Endothelial cell of umbilical vein (primary cell): ENCODE data around the gene VSTM4. TPM values are rescaled to one million over a fixed set of nuclear protein-coding genes. Genes with fewer than 3 reads are reported as not detected.

Experiments used
- BruUV-seq: library from RNA; stranded (reverse); fragments of 400-500 nt; replicated peaks from 2 replicates; lab custom pipeline; 2021; lab: Mats Ljungman, UMichigan
- CTCF ChIA-PET: fragments of 300-600, 350-600 bp; sonication (Branson Sonifier 250); formaldehyde crosslinking; loops from one replicate; lab custom pipeline; 2021; ENCODE audit warnings: antibody characterized with exemption, inconsistent platforms; lab: Charles Lee
- POLR2A ChIA-PET: fragments of 300-600, 350-600 bp; sonication (Branson Sonifier 250); formaldehyde crosslinking; loops from one replicate; lab custom pipeline; 2021; ENCODE audit warnings: antibody characterized with exemption, inconsistent platforms; lab: Charles Lee
- DNase-seq: peaks from one replicate; pipeline ENCODE4 v3.0.0-alpha.2; 2011; ENCODE audit warnings: low read depth, low spot score
- FAIRE-seq: peaks from 2 replicates; lab custom pipeline; 2011; peaks lifted over from hg19 to GRCh38; lab: Jason Lieb, UNC
- H2AFZ ChIP-seq: 2 replicates; pipeline ENCODE4 v1.6.0; 2012; ENCODE audit warnings: low read depth, low read length, control low read depth, inconsistent platforms
- H3K27ac ChIP-seq: 2 replicates; pipeline ENCODE4 v1.5.1; 2011; ENCODE audit warnings: low read depth, mild to moderate bottlenecking, control low read depth, low read length, moderate library complexity; ENCODE audit not compliant: insufficient read depth
- H3K27me3 ChIP-seq, 2 experiments: 2 replicates each; pipeline versions ENCODE4 v1.6.0 to v1.6.1; 2011; ENCODE audit warnings: low read length in 2 of 2, mixed read lengths in 1 of 2; ENCODE audit not compliant: control insufficient read depth in 2 of 2, insufficient read depth in 2 of 2
- H3K36me3 ChIP-seq, 2 experiments: 2 replicates in 1 of 2; 3 replicates in 1 of 2; pipeline ENCODE4 v1.5.1; 2011; ENCODE audit warnings: low read length in 2 of 2, mild to moderate bottlenecking in 1 of 2, moderate library complexity in 1 of 2; ENCODE audit not compliant: control insufficient read depth in 2 of 2, insufficient read depth in 2 of 2; ENCODE audit errors: extremely low read depth in 1 of 2
- H3K4me1 ChIP-seq: 3 replicates; pipeline ENCODE4 v1.5.1; 2011; ENCODE audit warnings: mild to moderate bottlenecking, low read length; ENCODE audit not compliant: control insufficient read depth, insufficient read depth; ENCODE audit errors: extremely low read depth
- H3K4me2 ChIP-seq: 2 replicates; pipeline ENCODE4 v1.6.1; 2011; ENCODE audit warnings: low read length, control low read depth, mixed read lengths; ENCODE audit not compliant: insufficient read depth
- H3K4me3 ChIP-seq, 3 experiments: fragments of 200-600 bp in 1 of 3; sonication (generic), shearing (Covaris generic) in 1 of 3; replicated peaks in 1 of 3; 2 replicates each; pipeline ENCODE4 v1.5.1; 2011 to 2016; ENCODE audit warnings: control low read depth in 3 of 3, low read length in 3 of 3, mild to moderate bottlenecking in 2 of 3, inconsistent platforms in 1 of 3, low read depth in 1 of 3, moderate library complexity in 1 of 3; ENCODE audit not compliant: insufficient read depth in 1 of 3
- H3K79me2 ChIP-seq: 2 replicates; pipeline ENCODE4 v1.6.0; 2012; ENCODE audit warnings: low read length, inconsistent platforms; ENCODE audit not compliant: control insufficient read depth, insufficient read depth
- H3K9ac ChIP-seq: replicated peaks from 2 replicates; pipeline ENCODE3; 2011; ENCODE audit warnings: low read length, control low read depth; ENCODE audit not compliant: insufficient read depth; ENCODE audit errors: extremely low read depth
- H3K9me1 ChIP-seq: replicated peaks from 3 replicates; pipeline ENCODE4 v1.6.0; 2011; ENCODE audit warnings: mild to moderate bottlenecking, low read length; ENCODE audit not compliant: control insufficient read depth, insufficient read depth; ENCODE audit errors: extremely low read depth
- H3K9me3 ChIP-seq: replicated peaks from 2 replicates; pipeline ENCODE4 v1.5.1; 2012; ENCODE audit warnings: low read length, inconsistent platforms; ENCODE audit not compliant: control insufficient read depth, insufficient read depth
- H4K20me1 ChIP-seq: replicated peaks from 2 replicates; pipeline ENCODE3; 2011; ENCODE audit warnings: mild to moderate bottlenecking, low read length; ENCODE audit not compliant: control insufficient read depth, insufficient read depth; ENCODE audit errors: extremely low read depth
- JUN ChIP-seq: IDR thresholded peaks from 2 replicates; pipeline ENCODE4 v1.6.1; 2011; ENCODE audit warnings: borderline replicate concordance, low read depth; ENCODE audit not compliant: insufficient read length, insufficient read depth
- MYC ChIP-seq: IDR thresholded peaks from one replicate; pipeline ENCODE4 v1.6.1; 2011; ENCODE audit warnings: mild to moderate bottlenecking, low read depth, low read length
- POLR2A ChIP-seq: IDR thresholded peaks from 2 replicates; pipeline ENCODE4 v1.6.1; 2012; ENCODE audit warnings: low read depth, mild to moderate bottlenecking, control low read depth, low read length
- POLR2AphosphoS5 ChIP-seq: IDR thresholded peaks from 2 replicates; pipeline ENCODE4 v1.6.1; 2012; ENCODE audit warnings: low read depth, mild to moderate bottlenecking, control low read depth, low read length, moderate library complexity; ENCODE audit not compliant: insufficient read depth
- dilution Hi-C: fragments of 300-500 bp; cut with MboI; formaldehyde crosslinking; loops from one replicate; pipeline ENCODE4 v1.15.0; 2019; ENCODE audit warnings: low sequenced_read_pairs; ENCODE audit not compliant: extremely low pct_ligation_motif_present
- intact Hi-C: fragments of 100-400 bp; cut with micrococcal nuclease; formaldehyde crosslinking; loops from one replicate; pipeline ENCODE4 v1.10.0; 2022
- polyA plus RNA-seq, 4 experiments: library from polyadenylated mRNA; depleted of rRNA in 3 of 4; stranded (reverse) in 3 of 4; unstranded in 1 of 4; fragments of >200 nt; gene quantifications; 2 replicates each; pipeline versions ENCODE4 v1.2.1 to v1.2.3, GENCODE V29; 2011 to 2012; ENCODE audit warnings: missing spikeins in 1 of 4
- total RNA-seq: library from RNA; stranded (reverse); gene quantifications from 2 replicates; pipeline ENCODE4 v1.2.3, GENCODE V29; 2021
- TF ChIP-seq, protein P1 (sequence below), 2 donors: IDR thresholded peaks; 1 replicate in 1 of 2; 2 replicates in 1 of 2; pipeline ENCODE4 v1.5.1; 2011; ENCODE audit warnings: low read length in 2 of 2, mild to moderate bottlenecking in 2 of 2, moderate library complexity in 2 of 2, control low read depth in 1 of 2, inconsistent platforms in 1 of 2, low read depth in 1 of 2; ENCODE audit not compliant: insufficient read depth in 1 of 2; ENCODE audit errors: extremely low read depth in 1 of 2

Gene VSTM4
- total and polyA plus RNA-seq, 2 donors (not counting 3 experiments of a cell fraction or from before 2014, with no cell fraction given): 0.07 TPM

- FAIRE-seq (no peak), DNase-seq (no peak)
- ChIA-PET CTCF (no interaction called here), POLR2A (no interaction called here)
- H2AFZ ChIP-seq: no peak overlapping the region
- no peak overlapping the region for H3K4me2 ChIP-seq
- H3K27ac ChIP-seq: no peak overlapping the region
- no peak overlapping the region for H3K4me3 ChIP-seq
- H3K79me2 ChIP-seq: no peaks in the 10 kb centered on the region
- BruUV-seq: no TSS peak
- peaks cover 0 to 2% of the 10 kb centered on the region in 2 experiments for H3K27me3 ChIP-seq
- H3K9ac ChIP-seq: no peak overlapping the region
- no peaks in the 10 kb centered on the region for H4K20me1 ChIP-seq
- H3K9me1 ChIP-seq: no peaks in the 10 kb centered on the region
- intact Hi-C loops (no loop called here), dilution Hi-C loops (no loop called here)
- no peaks in the 10 kb centered on the region for H3K9me3 ChIP-seq
- H3K4me1 ChIP-seq: no peaks in the 10 kb centered on the region
- TF ChIP-seq MYC: no peak
- TF ChIP-seq JUN: no peak
- H3K36me3 ChIP-seq: no peaks in the 10 kb centered on the region
These were observed 28.4 kb downstream of the VSTM4 start for GRCh38 chr10:49086889-49087288.

DNA sequence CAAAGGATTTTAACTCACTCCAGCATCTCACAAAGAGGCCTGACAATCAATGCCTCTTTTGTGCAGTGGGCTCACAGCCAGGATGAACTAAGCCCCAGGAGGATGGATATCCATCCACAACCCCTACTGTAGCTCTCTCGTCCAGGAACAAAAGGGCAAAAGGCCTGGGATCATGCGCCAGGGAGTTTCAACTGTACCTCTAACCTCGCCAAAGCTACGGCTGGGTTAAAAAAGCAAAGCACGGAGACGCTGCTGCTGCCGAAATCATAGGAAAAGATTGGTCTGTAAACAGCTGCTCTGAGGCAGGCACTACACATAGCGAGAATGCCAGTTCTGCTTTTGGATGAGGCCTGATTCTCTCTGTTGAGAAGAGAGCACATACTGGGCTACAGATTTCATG, 32.1 kb downstream of the VSTM4 start:
- no peak overlapping the region for H3K4me2 ChIP-seq
- H4K20me1 ChIP-seq: no peaks in the 10 kb centered on the region
- no peak for DNase-seq
- H3K9me1 ChIP-seq: no peaks in the 10 kb centered on the region
- POLR2A ChIA-PET: no interaction called here
- FAIRE-seq: no peak
- no peaks in the 10 kb centered on the region for H3K9me3 ChIP-seq
- peaks cover 0 to 2% of the 10 kb centered on the region in 2 experiments for H3K27me3 ChIP-seq
- H3K27ac ChIP-seq: no peak overlapping the region
- no peaks in the 10 kb centered on the region for H3K79me2 ChIP-seq
- H3K4me3 ChIP-seq: no peak overlapping the region
- no TSS peak for BruUV-seq
- dilution Hi-C loops: no loop called here
- no peaks in the 10 kb centered on the region for H3K36me3 ChIP-seq
- H3K4me1 ChIP-seq: no peaks in the 10 kb centered on the region
- TF ChIP-seq POLR2A (no peak), POLR2AphosphoS5 (no peak)
- TF ChIP-seq, protein P1, sequence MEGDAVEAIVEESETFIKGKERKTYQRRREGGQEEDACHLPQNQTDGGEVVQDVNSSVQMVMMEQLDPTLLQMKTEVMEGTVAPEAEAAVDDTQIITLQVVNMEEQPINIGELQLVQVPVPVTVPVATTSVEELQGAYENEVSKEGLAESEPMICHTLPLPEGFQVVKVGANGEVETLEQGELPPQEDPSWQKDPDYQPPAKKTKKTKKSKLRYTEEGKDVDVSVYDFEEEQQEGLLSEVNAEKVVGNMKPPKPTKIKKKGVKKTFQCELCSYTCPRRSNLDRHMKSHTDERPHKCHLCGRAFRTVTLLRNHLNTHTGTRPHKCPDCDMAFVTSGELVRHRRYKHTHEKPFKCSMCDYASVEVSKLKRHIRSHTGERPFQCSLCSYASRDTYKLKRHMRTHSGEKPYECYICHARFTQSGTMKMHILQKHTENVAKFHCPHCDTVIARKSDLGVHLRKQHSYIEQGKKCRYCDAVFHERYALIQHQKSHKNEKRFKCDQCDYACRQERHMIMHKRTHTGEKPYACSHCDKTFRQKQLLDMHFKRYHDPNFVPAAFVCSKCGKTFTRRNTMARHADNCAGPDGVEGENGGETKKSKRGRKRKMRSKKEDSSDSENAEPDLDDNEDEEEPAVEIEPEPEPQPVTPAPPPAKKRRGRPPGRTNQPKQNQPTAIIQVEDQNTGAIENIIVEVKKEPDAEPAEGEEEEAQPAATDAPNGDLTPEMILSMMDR (IDR thresholded peaks at IDR 0.05; ENCODE audit: extremely low read depth in 1 of 2, insufficient read depth in 1 of 2, low read depth in 1 of 2, low read length in 2 of 2): no peak
- no peak overlapping the region for H2AFZ ChIP-seq
- intact Hi-C loops: no loop called here
- CTCF ChIA-PET: no interaction called here
- H3K9ac ChIP-seq: no peak overlapping the region
